HG03159 (cell line): ENCODE measurements around the gene USP32.

Experiments
- ATAC-seq: cut with Tn5 transposase; IDR thresholded peaks from one replicate; pipeline ENCODE4 v1.9.1; 2021; ENCODE audit warnings: mild to moderate bottlenecking, moderate library complexity; ENCODE audit not compliant: unreplicated experiment

The USP32 gene

GRCh38 chr17:60303406-60304099 lies 88.4 kb downstream of the USP32 start:
- no peak for ATAC-seq

- ATAC-seq, result no peak
These were observed 90.3 kb downstream of the USP32 start for GRCh38 chr17:60301649-60302048.

- no peak for ATAC-seq
These were observed 91.0 kb downstream of the USP32 start for GRCh38 chr17:60300949-60301348.

GRCh38 chr17:60300011-60300410 lies 91.9 kb downstream of the USP32 start:
- ATAC-seq, result no peak

GRCh38 chr17:60297760-60298401 lies 94.1 kb downstream of the USP32 start:
- no peak for ATAC-seq

- ATAC-seq, result no peak
These were observed 95.8 kb downstream of the USP32 start for GRCh38 chr17:60296177-60296576.

- ATAC-seq, result no peak
These were observed 98.2 kb downstream of the USP32 start for GRCh38 chr17:60293580-60294335.

GRCh38 chr17:60292697-60293096 lies 99.2 kb downstream of the USP32 start:
- ATAC-seq, result no peak

- ATAC-seq, result no peak
These were observed 107.2 kb downstream of the USP32 start for GRCh38 chr17:60284709-60285108.

GRCh38 chr17:60283816-60284215 lies 108.1 kb downstream of the USP32 start:
- ATAC-seq, result no peak

- ATAC-seq, result no peak
These were observed 111.3 kb downstream of the USP32 start for GRCh38 chr17:60280673-60281072.

GRCh38 chr17:60278237-60278636 lies 113.7 kb downstream of the USP32 start:
- no peak for ATAC-seq

GRCh38 chr17:60277258-60277657 lies 114.7 kb downstream of the USP32 start:
- no peak for ATAC-seq

- no peak for ATAC-seq
These were observed 122.5 kb downstream of the USP32 start for GRCh38 chr17:60269417-60269816.

- no peak for ATAC-seq
These were observed 131.4 kb downstream of the USP32 start for GRCh38 chr17:60260540-60260939.

- ATAC-seq, result no peak
These were observed 133.6 kb downstream of the USP32 start for GRCh38 chr17:60258313-60258712.

GRCh38 chr17:60256174-60256573 lies 135.8 kb downstream of the USP32 start:
- ATAC-seq, result no peak

- no peak for ATAC-seq
These were observed 138.9 kb downstream of the USP32 start for GRCh38 chr17:60253048-60253447.

GRCh38 chr17:60252459-60252858 lies 139.5 kb downstream of the USP32 start:
- ATAC-seq, result no peak

GRCh38 chr17:60249290-60249826 lies 142.6 kb downstream of the USP32 start:
- ATAC-seq, result no peak

GRCh38 chr17:60248618-60249289 lies 143.2 kb downstream of the USP32 start:
- no peak for ATAC-seq
